K562 (cell line): ENCODE measurements around the gene ZNF747. TPM values are rescaled to one million over a fixed set of nuclear protein-coding genes. Genes with fewer than 3 reads are reported as not detected.

Experiments
- CREBBP ChIP-seq: IDR thresholded peaks from one replicate; pipeline ENCODE4 v1.6.1; 2012; ENCODE audit warnings: low read depth, mild to moderate bottlenecking, control low read depth, inconsistent platforms, low read length
- ESRRA ChIP-seq: fragments of 450-650 bp; IDR thresholded peaks from 2 replicates; pipeline ENCODE4 v1.6.1; 2014; ENCODE audit warnings: low read depth, mild to moderate bottlenecking, moderate library complexity, borderline replicate concordance
- GATAD2B ChIP-seq: fragments of 450-650 bp; IDR thresholded peaks from 2 replicates; pipeline ENCODE4 v1.6.1; 2017; ENCODE audit warnings: mild to moderate bottlenecking, borderline replicate concordance
- KDM2B ChIP-seq: fragments of 250-450 bp; sonication (Bioruptor Pico); IDR thresholded peaks from 2 replicates; pipeline ENCODE4 v1.8.0; 2021; ENCODE audit warnings: mild to moderate bottlenecking, moderate library complexity
- MYC ChIP-seq, 2 experiments: fragments of 250-450 bp in 1 of 2; sonication (Bioruptor Pico) in 1 of 2; IDR thresholded peaks; 2 replicates each; pipeline versions ENCODE4 v1.5.1 to v1.6.1; 2012 to 2021; ENCODE audit warnings: low read depth in 2 of 2, borderline replicate concordance in 1 of 2, improper control_type of control experiment in 1 of 2, low read length in 1 of 2, mild to moderate bottlenecking in 1 of 2, moderate library complexity in 1 of 2
- RREB1 ChIP-seq: fragments of 250-450 bp; sonication (Bioruptor Pico); IDR thresholded peaks from 2 replicates; pipeline ENCODE4 v1.4.0; 2020
- SETDB1 ChIP-seq: IDR thresholded peaks from one replicate; pipeline ENCODE4 v1.6.1; 2012; ENCODE audit warnings: low read length, control low read depth, inconsistent platforms
- SREBF1 ChIP-seq: fragments of 150-350 bp; IDR thresholded peaks from 2 replicates; pipeline ENCODE4 v1.6.1; 2014; ENCODE audit warnings: antibody characterized with exemption, low read depth, low read length, borderline replicate concordance
- TFAM ChIP-seq: fragments of 250-450 bp; sonication (Bioruptor Pico); conservative IDR thresholded peaks from 2 replicates; pipeline ENCODE4 v1.5.0; 2021; ENCODE audit warnings: mild to moderate bottlenecking, moderate library complexity
- VEZF1 ChIP-seq: fragments of 200-800 bp; sonication (Bioruptor generic); IDR thresholded peaks from 2 replicates; pipeline ENCODE4 v1.6.1; 2017; ENCODE audit warnings: missing genetic modification characterization, missing compliant biosample characterization
- ZBTB12 ChIP-seq: fragments of 250-450 bp; sonication (Bioruptor Pico); IDR thresholded peaks from 2 replicates; pipeline ENCODE4 v1.4.0; 2020
- ZBTB49 ChIP-seq: sonication (generic); formaldehyde crosslinking; IDR thresholded peaks from 2 replicates; pipeline ENCODE4 v1.8.0; 2022; ENCODE audit warnings: missing genetic modification reagents, mild to moderate bottlenecking, borderline replicate concordance
- ZFX ChIP-seq: sonication (generic); formaldehyde crosslinking; IDR thresholded peaks from 2 replicates; pipeline ENCODE4 v1.8.0; 2022; ENCODE audit warnings: mild to moderate bottlenecking, missing genetic modification reagents, moderate library complexity
- ZNF24 ChIP-seq: fragments of 450-650 bp; IDR thresholded peaks from 2 replicates; pipeline ENCODE4 v1.6.1; 2016
- polyA plus RNA-seq, 8 experiments: library from polyadenylated mRNA; depleted of rRNA in 4 of 8; stranded (reverse) in 5 of 8; unstranded in 3 of 8; fragments of >200 nt; fragmentation: Nextera tagmentation in 2 of 8; fragmentation: Illumina TruSeq in 1 of 8; extraction: Ambion mirVana in 2 of 8; extraction: Trizol in 1 of 8; gene quantifications; 2 replicates each; pipeline versions ENCODE4 v1.2.1 to v1.2.3, GENCODE V29; 2011 to 2014; ENCODE audit warnings: inconsistent platforms in 1 of 8, missing spikeins in 1 of 8
- total RNA-seq, 7 experiments: library from RNA; depleted of rRNA in 6 of 7; stranded (reverse); fragments of >200 nt in 6 of 7; fragmentation: Illumina TruSeq in 2 of 7; extraction: Trizol in 2 of 7; gene quantifications; 2 replicates each; pipeline versions ENCODE4 v1.2.1 to v1.2.3, GENCODE V29; 2011 to 2021; ENCODE audit warnings: low replicate concordance in 1 of 7

ZNF747 gene
- total and polyA plus RNA-seq, 9 of the 15 experiments (the other 6 are each of a cell fraction or from before 2014, with no cell fraction given), result 0.14 to 3.3 (median 1.5) TPM

GRCh38 chr16:30557957-30558788, 23.5 kb upstream of the ZNF747 start, which contains the start of gene ZNF764 (continued):
- no peak for TF ChIP-seq ZBTB49 (CRISPR knock-in tag)
- TF ChIP-seq ESRRA, result peak; percentile 11; the same call in 1 of the 2 replicates
- TF ChIP-seq ZFX, result peak; percentile 98
- TF ChIP-seq TFAM (CRISPR knock-in tag), result no peak
- TF ChIP-seq MYC (IDR thresholded peaks at IDR 0.05; ENCODE audit: low read depth, low read length), result peak; percentile 82
- 0 out of 2 replicates have a peak, but pooled peaks have one; percentile 17 for TF ChIP-seq MYC (CRISPR knock-in tag; IDR thresholded peaks at IDR 0.05; ENCODE audit: borderline replicate concordance, low read depth)
- TF ChIP-seq SREBF1, result no peak
- TF ChIP-seq SETDB1, result no peak
- TF ChIP-seq RREB1 (CRISPR knock-in tag), result no peak
- no peak for TF ChIP-seq KDM2B
- no peak for TF ChIP-seq CREBBP
- no peak for TF ChIP-seq ZNF24
- TF ChIP-seq GATAD2B, result no peak
- no peak for TF ChIP-seq ZBTB12 (CRISPR knock-in tag)
- TF ChIP-seq VEZF1 (CRISPR knock-in tag), result peak; percentile 82; the same call in 1 of the 2 replicates
